AG04450 (cell line): ENCODE measurements around the gene AIPL1. TPM values are rescaled to one million over a fixed set of nuclear protein-coding genes. Genes with fewer than 3 reads are reported as not detected.

ENCODE experiments used
- CTCF ChIA-PET: fragments of 300-600, 350-600 bp; formaldehyde crosslinking; extraction: SDS; loops from one replicate; lab custom pipeline; 2022; ENCODE audit warnings: antibody characterized with exemption, inconsistent platforms; lab: Charles Lee
- POLR2A ChIA-PET: fragments of 350-600 bp; formaldehyde crosslinking; extraction: SDS; loops from one replicate; lab custom pipeline; 2021; ENCODE audit warnings: antibody characterized with exemption, inconsistent platforms; lab: Yijun Ruan, JAX
- DNase-seq: peaks from one replicate; pipeline ENCODE4 v3.0.0-alpha.2; 2011; ENCODE audit warnings: low read depth, low spot score
- H3K27ac ChIP-seq: one replicate; pipeline ENCODE4 v1.5.1; 2012; ENCODE audit warnings: low read depth, low read length, control low read depth
- H3K27me3 ChIP-seq: one replicate; pipeline ENCODE4 v1.6.0; 2012; ENCODE audit warnings: low read length; ENCODE audit not compliant: control insufficient read depth, insufficient read depth
- H3K4me3 ChIP-seq: 2 replicates; pipeline ENCODE4 v1.5.1; 2011; ENCODE audit warnings: mild to moderate bottlenecking, low read depth, low read length, control low read depth
- H3K9me3 ChIP-seq: 2 replicates; pipeline ENCODE4 v1.5.1; 2012; ENCODE audit warnings: low read length; ENCODE audit not compliant: control insufficient read depth, insufficient read depth
- CTCF ChIP-seq: IDR thresholded peaks from 2 replicates; pipeline ENCODE4 v1.5.1; 2011; ENCODE audit warnings: low read depth, low read length, control low read depth, inconsistent platforms
- polyA plus RNA-seq: library from polyadenylated mRNA; depleted of rRNA; stranded (reverse); fragments of >200 nt; gene quantifications from 2 replicates; pipeline ENCODE4 v1.2.3, GENCODE V29; 2011; rRNA removed

Gene AIPL1
- polyA plus RNA-seq, 1 experiment, result not detected

GRCh38 chr17:6376931-6377361 lies 58.0 kb downstream of the AIPL1 start:
- POLR2A ChIA-PET, result no interaction called here
- no peak for DNase-seq
- no peak for TF ChIP-seq CTCF
- Histone ChIP-seq H3K27me3 (no peaks in the 10 kb centered on the region), H3K4me3 (no peak overlapping the region), H3K27ac (no peak overlapping the region), H3K9me3 (peaks cover 9% of the 10 kb centered on the region)
- CTCF ChIA-PET, result no interaction called here

GRCh38 chr17:6374761-6375312 lies 60.1 kb downstream of the AIPL1 start:
- DNase-seq, result no peak
- peaks cover 9% of the 10 kb centered on the region for H3K9me3 ChIP-seq
- no peak for TF ChIP-seq CTCF
- peak overlapping the region; percentile 31 for H3K27ac ChIP-seq
- ChIA-PET CTCF (no interaction called here), POLR2A (no interaction called here)
- 0 out of 2 replicates have a peak overlapping the region, but pooled peaks have one; percentile 20 for H3K4me3 ChIP-seq
- no peaks in the 10 kb centered on the region for H3K27me3 ChIP-seq

GRCh38 chr17:6374271-6374691 lies 60.6 kb downstream of the AIPL1 start:
- Histone ChIP-seq H3K4me3 (no peak overlapping the region), H3K9me3 (peaks cover 9% of the 10 kb centered on the region), H3K27ac (peak overlapping the region; percentile 31), H3K27me3 (no peaks in the 10 kb centered on the region)
- TF ChIP-seq CTCF, result no peak
- POLR2A ChIA-PET, result no interaction called here
- CTCF ChIA-PET, result no interaction called here
- no peak for DNase-seq

Other genes with a start within 250 kb of the AIPL1 start
- 7.0 and 7.7 TPM in 2 replicates for gene PIMREG, start 9.3 kb upstream of the AIPL1 start, polyA plus RNA-seq
- gene PITPNM3, start 121.4 kb upstream of the AIPL1 start, polyA plus RNA-seq, result 0.38 and 0.45 TPM in 2 replicates
- 11.5 and 13.0 TPM in 2 replicates for gene KIAA0753, start 205.6 kb upstream of the AIPL1 start, polyA plus RNA-seq
- 239 and 320 TPM in 2 replicates for gene TXNDC17, start 205.9 kb upstream of the AIPL1 start, polyA plus RNA-seq
- 20.4 and 24.6 TPM in 2 replicates for gene MED31, start 216.5 kb upstream of the AIPL1 start, polyA plus RNA-seq
- gene C17orf100, start 216.6 kb upstream of the AIPL1 start, polyA plus RNA-seq, result 1.8 and 1.9 TPM in 2 replicates